NCI-H2081 (cell line): ENCODE measurements around the gene AFAP1.
A peak's percentile ranks its signal among the peaks of the same experiment; 100 is the strongest.

Experiments
- DNase-seq, 2 experiments: peaks; one replicate each; lab custom pipeline; 2025; lab: John Stamatoyannopoulos, UW

The AFAP1 gene

DNA sequence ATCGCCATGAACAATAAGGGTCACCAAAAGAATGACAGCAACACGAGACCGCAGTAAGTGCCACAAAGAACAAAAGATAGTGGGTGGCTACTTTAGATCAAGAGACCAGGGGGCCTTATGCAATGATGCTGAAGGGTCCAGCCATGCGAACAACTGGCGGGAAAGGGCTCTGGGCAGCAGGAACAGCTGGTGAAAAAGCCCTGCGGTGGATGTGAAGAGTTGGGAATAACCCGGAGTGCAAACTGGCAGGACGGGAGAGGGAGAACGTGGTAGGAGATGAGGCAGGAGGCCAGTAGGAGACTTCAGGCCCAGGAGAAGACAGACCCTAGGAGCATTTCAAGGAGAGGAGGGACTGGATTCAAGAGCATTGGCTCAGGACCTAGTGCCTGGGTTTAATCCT is 120.2 kb downstream of the AFAP1 start:
- no peak for DNase-seq

DNA sequence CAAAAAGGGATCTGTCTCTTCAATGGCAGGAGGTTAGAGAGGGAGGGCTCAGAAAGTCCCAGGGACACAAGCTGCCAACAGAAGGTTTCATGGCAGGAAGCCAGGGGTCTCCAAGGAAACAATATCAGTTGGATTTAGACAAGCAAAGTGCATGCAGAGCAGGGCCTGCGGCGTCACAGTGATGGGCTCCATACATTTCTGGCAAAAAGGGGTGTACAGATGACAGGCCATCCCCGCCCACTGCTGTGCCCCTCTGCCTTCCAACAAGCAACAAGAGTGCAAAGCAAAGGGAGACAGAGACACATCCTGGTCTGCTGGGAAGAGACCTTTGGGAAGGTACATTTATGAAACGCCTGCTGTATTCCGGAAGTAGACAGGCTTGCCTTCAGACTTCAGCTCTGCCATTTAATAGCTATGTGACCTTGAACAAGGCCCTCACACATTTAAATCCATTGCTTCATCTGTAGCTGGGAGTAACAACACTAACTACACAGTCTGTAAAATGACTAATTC is 121.2 kb downstream of the AFAP1 start:
- DNase-seq: peak; percentile 79 to 84

DNA sequence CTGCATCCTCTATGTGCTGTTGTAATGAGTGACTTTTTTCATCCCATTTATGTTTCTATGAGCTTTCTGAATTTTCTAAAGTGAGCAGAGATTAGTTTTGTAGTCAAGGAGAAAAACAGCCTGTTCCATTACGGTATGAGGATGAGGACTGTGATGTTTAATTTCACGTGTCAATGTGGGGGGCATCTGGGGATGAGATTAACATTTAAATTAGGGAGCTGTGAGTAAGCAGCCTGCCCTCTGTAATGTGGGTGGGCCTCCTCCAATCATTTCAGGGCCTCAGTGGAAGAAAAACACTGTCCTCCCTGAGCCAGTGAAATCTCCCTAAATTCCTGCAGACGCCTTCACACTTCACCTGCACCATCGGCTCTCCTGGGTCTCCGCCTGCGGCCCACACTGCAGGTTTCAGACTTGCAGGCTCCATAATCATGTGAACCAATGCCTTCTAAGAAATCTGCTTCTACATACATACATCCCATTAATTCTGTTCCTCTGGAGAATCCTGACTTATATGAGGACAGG is 121.7 kb downstream of the AFAP1 start:
- no peak for DNase-seq

DNA sequence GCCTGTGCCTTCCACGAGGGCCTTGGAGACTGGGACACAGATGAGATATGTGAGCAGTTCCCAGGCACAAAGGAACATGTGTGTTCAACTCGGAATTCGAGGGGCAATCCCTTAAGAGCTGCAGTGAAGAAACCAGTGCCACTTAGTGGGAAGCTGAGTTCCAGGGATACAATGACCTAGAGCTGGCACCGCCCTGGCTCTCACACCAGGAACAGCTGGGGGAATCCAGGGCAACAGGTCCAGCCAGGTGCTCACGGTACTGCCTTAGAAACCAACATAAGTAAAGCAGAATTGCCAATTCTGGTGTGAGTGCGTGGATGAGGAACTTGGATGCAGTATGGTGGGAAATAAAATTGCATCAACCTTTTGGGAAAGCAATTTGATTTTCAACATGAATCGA is 122.9 kb downstream of the AFAP1 start:
- no peak for DNase-seq

DNA sequence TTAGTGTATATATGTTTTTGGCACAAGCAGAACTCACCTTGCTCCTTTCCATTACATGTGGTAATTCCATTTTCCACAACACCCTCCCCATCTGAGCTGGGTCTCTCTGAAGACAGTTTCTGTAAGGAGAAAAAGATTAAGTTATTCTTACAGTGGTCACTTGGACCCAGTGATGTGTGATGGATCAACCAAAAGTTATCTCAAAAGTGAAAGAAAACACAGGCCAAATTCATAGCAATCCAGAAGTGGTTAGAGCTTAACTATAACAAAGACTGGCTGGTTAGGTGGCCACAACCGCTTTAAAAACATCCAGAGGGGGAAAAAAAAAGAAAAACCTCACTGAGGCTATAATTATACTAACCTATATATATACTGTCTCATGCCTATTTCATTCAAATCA is 123.7 kb downstream of the AFAP1 start:
- DNase-seq: no peak

DNA sequence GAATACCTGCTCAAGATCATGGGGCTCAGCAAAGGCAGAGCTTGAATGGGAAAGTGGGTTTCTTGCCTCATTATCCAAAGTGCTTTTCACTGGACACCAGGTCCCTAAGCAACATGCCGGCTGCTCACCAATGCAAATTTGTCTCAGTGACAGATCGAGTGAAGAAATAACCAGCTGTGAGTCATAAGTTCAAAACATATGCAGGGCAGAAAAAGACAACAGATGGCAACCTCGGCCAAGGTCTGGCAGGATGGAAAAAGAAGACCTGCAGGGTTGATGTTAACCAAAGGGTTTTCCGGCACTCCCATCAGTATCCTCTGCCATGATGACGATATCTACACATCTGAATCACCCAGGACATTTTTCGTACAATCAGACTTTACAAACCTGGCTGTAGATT is 124.1 kb downstream of the AFAP1 start:
- no peak for DNase-seq

DNA sequence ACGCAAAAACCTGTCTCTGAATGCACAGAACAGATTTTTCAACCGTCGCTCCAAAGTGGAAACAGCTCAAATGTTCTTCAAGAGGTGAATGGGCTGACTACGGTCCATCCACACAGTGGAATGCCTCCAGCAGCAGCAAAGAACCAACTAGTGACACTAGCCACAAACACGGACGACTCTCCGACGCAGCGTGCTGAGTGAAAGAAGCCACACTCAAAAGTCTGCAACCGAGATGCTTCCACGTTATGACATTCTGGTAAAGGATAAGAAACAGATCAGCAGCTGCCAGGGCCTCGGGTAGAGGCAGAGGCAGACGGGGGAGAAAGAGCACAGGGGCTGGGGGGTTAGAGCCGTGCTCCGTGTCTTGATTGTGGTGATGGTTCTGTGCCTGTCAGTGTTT is 125.2 kb downstream of the AFAP1 start:
- DNase-seq: no peak

DNA sequence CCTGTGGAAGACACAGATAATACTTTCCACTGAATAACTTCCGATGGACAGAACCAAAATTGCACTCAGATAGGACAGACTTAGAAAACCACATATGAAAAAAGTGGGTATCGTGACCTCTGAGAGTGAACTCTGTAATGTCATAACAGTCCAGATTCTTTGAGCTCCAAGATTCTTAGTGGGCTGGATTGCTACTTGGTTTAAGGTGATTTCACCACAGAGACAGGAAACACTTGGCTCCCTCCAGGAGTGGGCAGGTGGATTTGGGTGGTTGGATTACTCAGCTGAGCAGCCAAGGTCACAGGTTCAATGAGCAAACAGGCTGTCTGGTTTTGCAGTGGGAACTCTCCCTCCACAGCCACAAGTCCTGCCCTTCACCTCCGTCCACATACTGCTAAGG is 126.0 kb downstream of the AFAP1 start:
- no peak for DNase-seq

DNA sequence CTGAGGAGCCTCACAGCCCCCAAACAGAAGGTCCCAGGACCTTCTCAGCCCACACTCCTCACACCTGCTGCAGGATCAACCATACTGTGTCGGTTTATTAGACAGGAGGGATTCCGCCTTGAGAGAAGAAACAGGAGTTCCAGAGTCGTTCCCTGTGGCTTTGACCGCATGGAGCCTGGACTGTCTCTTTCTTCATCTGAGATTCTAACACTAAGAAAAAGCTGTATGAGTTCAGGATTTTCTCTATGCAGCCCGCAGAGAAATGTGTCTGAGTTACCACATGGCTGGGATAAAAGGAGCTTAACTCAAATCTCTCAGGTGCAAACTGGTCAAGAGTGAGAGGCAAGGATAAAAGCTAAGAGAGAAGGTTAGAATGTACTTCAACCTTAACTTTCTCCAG is 126.7 kb downstream of the AFAP1 start:
- DNase-seq: no peak

DNA sequence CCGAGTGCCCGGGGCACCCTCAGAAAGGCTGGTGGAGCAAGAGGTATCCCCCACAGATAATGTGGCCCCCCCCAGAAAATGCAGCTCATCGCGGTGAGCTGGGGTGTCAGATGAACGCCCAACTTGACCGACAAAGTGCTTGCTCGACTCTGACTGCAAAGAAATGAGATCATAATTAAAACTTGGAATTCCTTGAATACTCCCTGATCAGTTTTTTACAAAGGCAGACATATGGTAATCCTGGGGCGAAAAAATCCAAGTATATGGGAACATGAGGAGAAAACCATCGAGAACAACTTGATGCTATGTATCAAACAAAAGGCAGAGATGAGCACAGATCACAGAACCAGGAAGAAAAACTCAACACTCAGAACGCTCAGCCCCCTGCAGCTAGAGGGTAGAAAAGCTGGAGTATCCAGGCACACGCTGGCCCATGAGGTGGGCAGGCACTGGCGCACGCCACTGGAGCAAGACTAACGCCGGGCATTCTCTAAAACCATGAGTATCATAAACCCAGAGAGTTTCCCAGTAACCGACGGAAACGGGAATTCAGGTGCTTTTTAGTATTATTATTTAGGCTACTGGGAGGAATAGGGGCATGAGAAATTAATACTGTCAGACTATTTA is 127.3 kb downstream of the AFAP1 start:
- no peak for DNase-seq

DNA sequence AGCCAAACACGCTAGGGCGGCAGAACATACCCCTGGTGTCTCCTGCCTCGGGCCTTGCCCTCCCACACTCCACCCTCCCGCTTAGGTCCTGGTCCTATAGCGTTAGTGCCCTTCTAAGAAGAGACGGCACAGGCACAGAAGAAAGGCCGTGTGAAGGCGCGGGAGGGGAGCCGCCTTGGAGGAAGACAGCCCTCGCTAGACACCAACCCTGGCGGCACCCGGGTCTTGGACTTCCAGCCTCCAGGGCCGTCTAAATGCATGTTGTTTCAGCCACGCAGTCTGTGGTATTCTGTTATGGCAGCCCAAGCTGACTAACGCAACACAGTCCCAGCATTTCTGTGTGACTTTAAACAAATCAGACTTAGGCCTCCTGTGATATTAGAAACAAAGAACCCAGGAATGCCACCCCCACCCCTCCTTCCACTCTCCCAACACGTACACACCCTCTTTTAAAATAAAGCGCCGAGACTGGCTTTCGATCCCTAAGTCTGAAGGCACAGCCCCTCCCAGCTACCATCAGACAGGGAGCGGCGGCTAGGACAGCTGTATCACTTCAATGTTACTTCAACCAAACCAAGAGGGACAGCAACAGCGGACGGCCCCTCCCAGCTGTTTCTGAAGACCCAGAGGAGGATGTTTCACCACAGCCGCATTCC is 128.0 kb downstream of the AFAP1 start:
- DNase-seq: no peak

DNA sequence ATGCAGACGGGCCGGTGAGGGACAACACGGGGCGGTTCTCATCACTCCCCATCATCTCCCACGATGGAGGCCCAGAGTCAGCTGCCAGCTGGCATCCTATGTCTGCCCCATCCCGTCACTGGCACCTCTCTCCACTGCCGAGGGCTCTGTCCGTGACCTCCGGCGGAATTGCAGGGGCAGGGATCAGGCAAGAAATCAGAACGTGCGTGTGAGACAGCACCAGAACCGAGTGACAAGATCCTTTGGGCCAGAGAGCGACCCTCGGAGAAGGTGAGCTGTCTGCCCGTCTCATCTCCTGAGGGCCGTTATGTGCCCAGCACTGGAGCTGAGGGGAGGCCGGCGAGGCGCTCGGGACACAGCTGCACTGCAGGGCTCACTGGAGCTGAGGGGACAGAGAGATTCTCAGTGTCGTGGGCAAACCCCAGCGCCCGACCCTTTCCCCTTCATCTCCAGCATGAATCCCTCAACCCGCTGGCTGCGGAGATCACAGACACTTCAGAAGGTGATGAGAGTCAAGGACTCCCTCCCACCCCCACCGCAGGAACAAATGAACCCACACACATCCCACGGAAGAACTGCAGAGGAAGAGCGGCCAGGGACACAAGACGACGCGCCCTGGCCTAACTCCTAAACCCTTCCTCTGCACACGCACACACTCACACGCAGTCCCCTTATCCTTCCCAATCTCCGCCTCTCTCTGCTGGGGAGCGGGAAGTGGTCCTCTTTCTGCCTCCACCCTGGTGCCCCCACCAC is 128.7 kb downstream of the AFAP1 start:
- DNase-seq: no peak

DNA sequence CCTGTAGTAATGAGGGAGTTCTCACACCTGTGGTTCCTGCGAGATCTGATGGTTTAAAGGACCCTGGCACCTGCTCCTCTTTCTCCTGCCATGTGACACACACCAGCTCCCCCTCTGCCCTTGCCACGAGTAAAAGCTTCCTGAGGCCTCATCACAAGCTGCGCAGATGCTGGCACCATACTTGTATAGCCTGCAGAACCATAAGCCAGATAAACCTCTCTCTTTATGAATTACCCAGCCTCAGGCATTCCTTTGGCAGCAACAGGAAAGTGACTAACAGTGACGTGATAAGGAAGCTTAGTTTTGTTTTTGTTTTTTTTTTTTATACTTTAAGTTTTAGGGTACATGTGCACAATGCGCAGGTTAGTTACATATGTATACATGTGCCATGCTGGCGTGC is 130.9 kb downstream of the AFAP1 start:
- no peak for DNase-seq

DNA sequence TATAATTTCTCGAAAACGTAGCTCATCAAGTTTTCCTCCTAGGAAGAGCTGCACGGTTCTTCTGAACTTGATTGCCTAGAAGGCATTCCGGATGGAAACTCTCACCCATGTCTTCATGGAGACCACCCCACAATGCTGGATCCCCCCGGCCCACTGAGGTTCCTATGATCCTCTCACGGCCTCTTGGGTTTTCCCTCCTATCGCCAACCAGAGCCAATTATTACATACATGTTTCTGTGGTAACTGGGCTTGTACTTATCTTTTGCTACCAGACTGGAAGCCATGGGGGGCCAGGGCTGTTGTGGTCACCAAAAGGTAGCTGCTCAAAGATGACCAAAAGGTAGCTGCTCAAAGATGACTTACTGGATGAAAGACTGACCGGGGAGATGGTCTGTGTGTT is 131.5 kb downstream of the AFAP1 start:
- no peak for DNase-seq

DNA sequence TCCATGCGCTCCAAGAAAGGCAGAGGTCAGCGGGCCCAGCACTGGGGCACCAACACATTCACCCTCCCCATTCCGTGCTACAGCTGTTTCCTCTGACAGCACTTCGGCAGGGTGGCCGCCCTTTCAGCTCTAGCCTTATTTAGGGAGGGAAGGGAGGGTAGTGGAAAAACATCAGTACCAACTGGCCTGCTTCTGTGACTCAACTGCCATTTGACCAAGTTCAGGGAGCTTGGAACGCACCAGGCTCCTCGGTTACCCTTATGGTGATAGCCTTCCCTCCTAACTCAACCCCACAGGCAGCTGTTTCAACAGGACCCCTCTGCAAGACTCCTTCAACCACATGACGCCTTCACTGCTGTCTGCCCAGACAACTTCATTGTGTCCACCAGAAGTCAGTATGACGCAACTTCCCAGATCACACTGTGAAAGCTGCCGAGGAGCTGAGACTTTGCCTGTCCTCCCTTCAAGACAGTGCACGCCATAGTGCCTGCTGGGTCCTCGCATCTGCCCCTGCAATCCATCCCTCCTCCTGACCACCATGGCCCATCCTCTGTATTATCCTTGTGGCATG is 132.2 kb downstream of the AFAP1 start:
- no peak for DNase-seq

DNA sequence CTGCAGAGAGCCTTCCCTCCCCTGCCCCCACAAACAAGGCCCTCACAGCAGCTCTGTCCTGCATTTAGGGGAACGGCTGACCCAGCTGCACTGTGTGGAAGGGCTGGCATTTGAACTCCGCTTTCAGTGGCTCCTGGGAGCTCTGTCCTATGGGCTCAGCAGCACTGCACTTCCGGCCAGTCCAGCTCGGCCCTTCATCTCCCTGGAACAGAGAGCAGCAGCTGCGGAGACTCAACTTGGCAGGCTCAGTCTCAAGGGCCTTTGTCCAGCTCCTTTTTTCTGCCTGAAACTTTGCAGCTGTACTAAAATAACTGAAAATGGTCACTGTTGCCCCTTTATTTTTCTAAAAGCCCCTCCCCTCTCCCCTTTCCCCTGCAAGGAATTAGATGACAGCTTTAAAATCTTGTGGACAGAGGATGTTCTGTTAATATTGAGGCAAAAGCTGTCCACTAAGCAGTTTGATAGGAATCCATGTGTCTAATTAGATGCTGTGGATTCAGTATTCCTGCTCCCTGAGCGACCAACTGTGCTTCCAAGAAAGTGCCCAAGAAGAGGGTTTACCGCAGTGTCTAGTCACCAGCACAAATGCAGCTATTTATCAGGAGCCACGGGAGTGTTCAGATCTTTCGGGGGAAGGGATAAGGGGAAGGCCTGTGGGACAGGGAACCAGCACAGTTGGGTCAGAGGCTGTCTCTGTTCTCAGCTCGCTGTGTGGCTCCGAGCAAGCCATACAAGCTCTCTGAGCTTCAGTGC is 133.1 kb downstream of the AFAP1 start:
- DNase-seq: no peak

DNA sequence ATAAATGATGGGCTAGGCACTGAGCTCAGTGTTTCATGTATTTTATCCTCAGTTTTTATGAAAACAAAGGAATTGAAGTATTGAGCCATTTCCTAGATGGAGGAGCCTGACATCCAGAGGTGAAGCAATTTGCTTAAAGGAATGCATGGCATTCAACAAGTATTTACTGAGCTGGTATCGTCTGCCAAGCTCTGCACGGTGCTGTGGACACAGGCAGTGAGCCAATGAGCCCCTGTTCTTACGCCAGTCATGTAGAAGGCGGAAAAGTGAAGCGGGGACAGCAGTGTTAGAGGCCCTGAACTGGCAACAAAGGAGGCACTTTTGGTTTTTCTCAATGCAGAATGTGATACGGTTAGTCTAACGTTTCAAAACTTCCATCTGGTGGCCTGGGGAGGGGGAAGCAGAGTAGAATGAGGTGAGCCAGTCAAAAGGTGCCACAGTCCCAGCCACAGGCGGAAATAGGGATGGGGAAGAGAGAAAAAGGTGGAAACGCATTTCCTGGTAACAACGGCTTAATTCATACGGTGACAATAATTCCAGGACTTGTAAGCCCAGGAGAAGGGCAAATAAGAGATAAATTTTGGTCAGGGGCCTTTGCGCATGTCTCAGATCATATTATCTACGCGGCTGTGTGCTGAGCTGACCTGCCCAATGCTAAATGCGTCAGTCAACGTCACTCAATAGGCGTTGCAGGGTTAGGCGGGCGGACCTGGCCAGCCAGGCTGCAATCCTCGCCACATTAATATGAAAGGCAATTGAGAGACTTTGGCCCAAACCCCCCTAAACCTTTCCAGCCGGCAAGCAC is 133.9 kb downstream of the AFAP1 start:
- peak; percentile 49 to 70 for DNase-seq

DNA sequence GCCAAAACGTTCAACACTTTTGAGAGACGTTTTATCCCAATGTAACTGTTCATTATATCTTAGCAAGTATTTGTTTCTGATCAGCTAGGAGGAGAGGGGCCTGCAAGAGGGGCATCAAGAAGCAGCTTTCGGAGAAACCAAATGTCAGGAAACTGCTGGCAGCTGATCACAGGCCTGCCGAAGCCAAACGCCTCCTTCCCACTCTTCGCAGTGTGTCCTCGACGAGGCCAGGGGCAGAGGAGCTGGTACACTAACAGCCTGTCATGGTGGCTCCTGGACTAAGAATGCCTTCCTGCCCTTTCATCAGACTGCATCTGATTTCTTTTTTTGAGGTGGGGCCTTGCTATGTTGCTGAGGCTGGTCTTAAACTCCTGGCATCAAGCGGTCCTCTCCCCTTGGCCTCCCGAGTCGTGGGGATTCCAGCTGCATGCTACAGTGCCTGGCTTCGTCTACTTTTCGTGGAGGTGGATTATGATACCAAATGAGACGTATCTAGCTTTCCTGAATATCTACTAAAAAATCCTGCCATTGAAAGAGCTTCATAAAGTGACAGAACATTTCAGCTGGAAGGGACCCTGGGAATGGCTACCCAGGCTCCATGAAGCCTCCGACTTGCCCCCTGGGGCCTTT is 134.8 kb downstream of the AFAP1 start:
- no peak for DNase-seq

DNA sequence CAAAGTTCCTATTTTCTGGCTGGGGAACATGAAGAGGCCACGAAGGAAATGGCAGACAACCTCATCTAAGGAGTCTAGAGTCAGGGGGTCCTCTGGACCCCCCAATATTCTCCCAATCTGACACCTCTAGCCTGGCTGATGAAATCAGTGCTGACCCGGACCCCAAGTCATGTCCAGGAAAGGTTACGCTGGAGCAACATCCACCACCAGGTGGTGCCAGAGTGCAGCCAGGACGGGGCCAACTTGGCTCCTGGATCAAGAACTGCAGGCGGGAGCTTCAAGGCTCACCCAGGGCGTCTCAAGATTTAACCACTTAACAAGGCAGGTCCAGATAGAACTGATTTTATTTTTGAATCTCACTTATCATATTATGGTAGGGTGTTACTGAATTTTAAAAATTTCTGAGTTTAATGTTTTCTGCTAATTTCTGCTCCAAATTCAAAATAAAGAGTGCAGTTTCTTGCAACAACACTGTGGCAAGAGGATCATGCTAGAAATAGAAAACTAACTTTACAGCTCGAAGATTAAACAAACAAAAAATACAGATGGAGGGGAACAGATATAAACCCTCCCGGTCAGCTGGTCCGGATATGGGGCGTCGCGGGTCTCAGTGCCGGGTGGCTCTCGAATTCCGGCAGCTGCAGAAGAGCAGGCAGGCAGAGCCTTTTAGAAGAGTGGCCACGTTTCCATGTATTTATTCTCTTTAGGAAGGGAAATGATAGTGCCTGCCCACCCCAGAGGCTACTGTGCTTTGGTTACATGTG is 135.5 kb downstream of the AFAP1 start:
- peak; percentile 57 to 61 for DNase-seq

DNA sequence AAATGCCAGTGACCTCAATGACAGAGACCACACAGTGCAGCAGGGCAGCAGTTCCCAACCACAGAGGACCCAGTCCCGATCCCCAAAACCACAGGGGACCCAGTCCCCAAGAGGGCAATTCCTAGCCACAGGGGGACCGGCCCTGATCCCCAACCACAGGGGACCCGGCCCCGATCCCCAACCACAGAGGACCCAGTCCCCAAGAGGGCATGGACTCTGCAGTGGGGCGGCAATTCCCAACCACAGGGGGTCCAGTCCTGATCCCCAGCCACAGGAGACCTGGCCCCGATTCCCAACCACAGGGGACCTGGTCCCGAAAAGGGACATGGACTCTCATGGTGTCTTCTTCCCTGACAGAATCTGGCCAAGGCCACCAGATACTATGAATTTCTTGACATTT is 136.3 kb downstream of the AFAP1 start:
- no peak for DNase-seq
